GM19395 (cell line): ENCODE measurements around the gene DAPK3.

Source experiments
- ATAC-seq: cut with Tn5 transposase; IDR thresholded peaks from one replicate; pipeline ENCODE4 v1.9.1; 2021; ENCODE audit warnings: mild to moderate bottlenecking, moderate library complexity; ENCODE audit not compliant: unreplicated experiment

The DAPK3 gene

DNA sequence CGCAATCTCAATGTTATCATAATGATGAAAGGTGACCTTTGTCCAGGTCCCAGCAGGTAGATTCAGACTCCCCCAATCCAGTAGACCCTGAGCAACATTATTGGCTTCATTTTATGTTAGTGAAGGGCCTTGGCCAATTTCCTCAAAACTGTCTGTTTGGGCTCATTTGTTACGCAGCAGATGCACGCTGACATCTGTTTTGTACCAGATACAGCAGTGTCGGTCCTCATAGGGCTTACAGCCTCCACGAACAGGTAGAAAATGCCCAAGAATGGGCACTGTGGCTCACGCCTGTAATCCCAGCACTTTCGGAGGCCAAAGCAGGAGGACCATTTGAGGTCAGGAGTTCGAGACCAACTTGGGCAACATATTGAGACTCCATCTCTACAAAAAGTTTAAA, 51.1 kb downstream of the DAPK3 start:
- ATAC-seq: no peak

- ATAC-seq: no peak
These were observed 54.9 kb downstream of the DAPK3 start for GRCh38 chr19:3916033-3916432.

DNA sequence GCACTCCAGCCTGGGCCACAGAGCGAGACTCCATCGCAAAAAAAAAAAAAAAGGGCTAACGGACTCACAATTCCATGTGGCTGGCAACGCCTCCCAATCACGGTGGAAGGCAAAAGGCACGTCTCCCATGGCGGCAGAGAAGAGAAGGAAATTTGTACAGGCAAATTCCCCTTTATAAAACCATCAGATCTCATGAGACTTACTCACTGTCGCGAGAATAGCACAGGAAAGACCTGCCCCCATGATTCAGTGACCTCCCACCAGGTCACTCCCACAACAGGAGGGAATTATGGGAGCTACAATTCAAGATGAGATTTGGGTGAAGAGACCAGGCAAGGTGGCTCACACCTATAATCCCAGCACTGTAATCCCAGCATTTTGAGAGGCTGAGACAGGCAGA, 56.7 kb downstream of the DAPK3 start:
- no peak for ATAC-seq

- ATAC-seq: no peak
These were observed 60.8 kb downstream of the DAPK3 start for GRCh38 chr19:3910105-3910504.
